Astrocyte (in vitro differentiated cells and primary cell): ENCODE data around the gene APOH. TPM values are rescaled to one million over a fixed set of nuclear protein-coding genes. Genes with fewer than 3 reads are reported as not detected.

Experiments
- DNase-seq: peaks from one replicate; pipeline ENCODE4 v3.0.0-alpha.2; 2010; ENCODE audit warnings: low read depth
- FAIRE-seq: peaks from 2 replicates; lab custom pipeline; 2011; peaks lifted over from hg19 to GRCh38; lab: Jason Lieb, UNC
- H2AFZ ChIP-seq: 2 replicates; pipeline ENCODE4 v1.6.0; 2012; ENCODE audit warnings: low read depth, low read length, inconsistent platforms
- H3K27ac ChIP-seq: 2 replicates; pipeline ENCODE4 v1.5.1; 2011; ENCODE audit warnings: low read depth, low read length, inconsistent platforms
- H3K27me3 ChIP-seq: 2 replicates; pipeline ENCODE4 v1.6.0; 2011; ENCODE audit warnings: low read length, inconsistent platforms; ENCODE audit not compliant: insufficient read depth
- H3K36me3 ChIP-seq: 2 replicates; pipeline ENCODE4 v1.5.1; 2011; ENCODE audit warnings: low read length, inconsistent platforms; ENCODE audit not compliant: insufficient read depth
- H3K4me1 ChIP-seq: 2 replicates; pipeline ENCODE4 v1.5.1; 2011; ENCODE audit warnings: low read length, inconsistent platforms; ENCODE audit not compliant: insufficient read depth
- H3K4me2 ChIP-seq: 2 replicates; pipeline ENCODE4 v1.6.0; 2012; ENCODE audit warnings: low read length, inconsistent platforms
- H3K4me3 ChIP-seq: 2 replicates; pipeline ENCODE4 v1.5.1; 2011; ENCODE audit warnings: low read depth, mild to moderate bottlenecking, low read length, inconsistent platforms; ENCODE audit not compliant: insufficient read depth
- H3K79me2 ChIP-seq: 2 replicates; pipeline ENCODE4 v1.6.0; 2012; ENCODE audit warnings: mild to moderate bottlenecking, low read length, inconsistent platforms; ENCODE audit not compliant: insufficient read depth
- H3K9ac ChIP-seq: 2 replicates; pipeline ENCODE4 v1.6.0; 2012; ENCODE audit warnings: mild to moderate bottlenecking, low read length, inconsistent platforms
- H3K9me3 ChIP-seq: 2 replicates; pipeline ENCODE4 v1.5.1; 2012; ENCODE audit warnings: low read depth, mild to moderate bottlenecking, low read length, inconsistent platforms; ENCODE audit not compliant: insufficient read depth
- H4K20me1 ChIP-seq: 2 replicates; pipeline ENCODE4 v1.6.0; 2012; ENCODE audit warnings: low read length, inconsistent platforms; ENCODE audit not compliant: insufficient read depth
- H3K27ac Mint-ChIP-seq: one replicate; pipeline ENCODE4 v1.8.0; 2021; ENCODE audit warnings: mild to moderate bottlenecking, mixed read lengths; ENCODE audit not compliant: unreplicated experiment
- H3K27me3 Mint-ChIP-seq: one replicate; pipeline ENCODE4 v1.8.0; 2021; ENCODE audit warnings: low read depth, mixed read lengths; ENCODE audit not compliant: unreplicated experiment
- H3K36me3 Mint-ChIP-seq: one replicate; pipeline ENCODE4 v1.8.0; 2021; ENCODE audit warnings: low read depth, mixed read lengths; ENCODE audit not compliant: unreplicated experiment
- H3K4me1 Mint-ChIP-seq: one replicate; pipeline ENCODE4 v1.8.0; 2021; ENCODE audit warnings: low read depth, mixed read lengths; ENCODE audit not compliant: unreplicated experiment
- H3K4me3 Mint-ChIP-seq: one replicate; pipeline ENCODE4 v1.8.0; 2021; ENCODE audit warnings: mild to moderate bottlenecking, moderate library complexity, mixed read lengths; ENCODE audit not compliant: unreplicated experiment
- H3K9me3 Mint-ChIP-seq: one replicate; pipeline ENCODE4 v1.8.0; 2021; ENCODE audit warnings: mild to moderate bottlenecking, mixed read lengths; ENCODE audit not compliant: unreplicated experiment
- EZH2 ChIP-seq: IDR thresholded peaks from 2 replicates; pipeline ENCODE4 v1.6.1; 2012; ENCODE audit warnings: mild to moderate bottlenecking, low read length, inconsistent platforms; ENCODE audit not compliant: insufficient read depth
- total RNA-seq: library from RNA; stranded (reverse); gene quantifications from 2 replicates; pipeline ENCODE4 v1.2.1, GENCODE V29; 2021
- TF ChIP-seq, protein P1 (sequence below): IDR thresholded peaks from 2 replicates; pipeline ENCODE4 v1.5.1; 2011; ENCODE audit warnings: low read depth, mild to moderate bottlenecking, inconsistent platforms, low read length, moderate library complexity; ENCODE audit not compliant: insufficient read depth

Gene APOH
- total RNA-seq, 1 donor from 2014 or later, result not detected

DNA sequence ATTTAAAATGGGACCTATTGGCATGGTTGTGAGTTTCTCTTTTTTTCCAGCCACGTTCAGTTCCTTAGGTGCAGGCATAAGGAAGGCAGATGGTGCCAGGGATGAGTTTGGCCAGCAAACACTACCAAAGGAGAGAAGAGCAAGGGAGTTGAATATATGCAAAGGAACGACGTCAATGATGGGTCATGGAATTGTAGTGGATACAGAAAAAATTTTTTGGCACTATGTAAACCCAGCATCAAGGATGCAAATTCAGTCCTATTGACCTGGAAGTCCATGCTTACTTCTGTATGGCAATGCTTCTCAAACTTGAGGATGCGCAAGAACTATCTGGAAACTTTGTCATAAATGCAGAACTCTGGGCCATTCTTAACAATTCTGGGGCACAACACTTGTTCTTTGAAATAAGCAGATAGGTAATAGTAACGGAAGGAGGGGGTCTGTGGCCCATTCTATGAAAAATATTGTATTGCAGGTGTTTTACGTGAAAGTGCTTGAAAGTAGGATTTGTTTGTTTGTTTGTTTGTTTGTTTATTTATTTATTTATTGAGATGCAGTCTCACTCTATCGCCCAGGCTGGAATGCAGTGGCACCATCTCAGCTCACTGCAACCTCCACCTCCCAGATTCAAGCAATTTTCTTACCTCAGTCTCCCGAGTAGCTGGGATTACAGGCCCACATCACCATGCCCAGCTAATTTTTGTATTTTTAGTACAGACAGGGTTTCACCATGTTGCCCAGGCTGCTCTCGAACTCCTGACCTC is 18.0 kb downstream of the APOH start:
- DNase-seq (no peak), FAIRE-seq (no peak)
- no peaks in the 10 kb centered on the region for H3K36me3 Mint-ChIP-seq
- Histone ChIP-seq H4K20me1 (no peaks in the 10 kb centered on the region), H3K79me2 (no peaks in the 10 kb centered on the region), H3K9ac (no peak overlapping the region), H3K27me3 (no peaks in the 10 kb centered on the region), H3K9me3 (no peaks in the 10 kb centered on the region), H3K4me3 (no peak overlapping the region), H3K27ac (no peak overlapping the region), H3K4me2 (no peak overlapping the region), H3K4me1 (no peaks in the 10 kb centered on the region), H3K36me3 (no peaks in the 10 kb centered on the region), H2AFZ (no peak overlapping the region)
- peaks cover 9% of the 10 kb centered on the region for H3K27me3 Mint-ChIP-seq
- TF ChIP-seq, protein P1, sequence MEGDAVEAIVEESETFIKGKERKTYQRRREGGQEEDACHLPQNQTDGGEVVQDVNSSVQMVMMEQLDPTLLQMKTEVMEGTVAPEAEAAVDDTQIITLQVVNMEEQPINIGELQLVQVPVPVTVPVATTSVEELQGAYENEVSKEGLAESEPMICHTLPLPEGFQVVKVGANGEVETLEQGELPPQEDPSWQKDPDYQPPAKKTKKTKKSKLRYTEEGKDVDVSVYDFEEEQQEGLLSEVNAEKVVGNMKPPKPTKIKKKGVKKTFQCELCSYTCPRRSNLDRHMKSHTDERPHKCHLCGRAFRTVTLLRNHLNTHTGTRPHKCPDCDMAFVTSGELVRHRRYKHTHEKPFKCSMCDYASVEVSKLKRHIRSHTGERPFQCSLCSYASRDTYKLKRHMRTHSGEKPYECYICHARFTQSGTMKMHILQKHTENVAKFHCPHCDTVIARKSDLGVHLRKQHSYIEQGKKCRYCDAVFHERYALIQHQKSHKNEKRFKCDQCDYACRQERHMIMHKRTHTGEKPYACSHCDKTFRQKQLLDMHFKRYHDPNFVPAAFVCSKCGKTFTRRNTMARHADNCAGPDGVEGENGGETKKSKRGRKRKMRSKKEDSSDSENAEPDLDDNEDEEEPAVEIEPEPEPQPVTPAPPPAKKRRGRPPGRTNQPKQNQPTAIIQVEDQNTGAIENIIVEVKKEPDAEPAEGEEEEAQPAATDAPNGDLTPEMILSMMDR, result no peak
- TF ChIP-seq EZH2, result no peak
- no peak overlapping the region for H3K27ac Mint-ChIP-seq
- H3K4me1 Mint-ChIP-seq, result no peaks in the 10 kb centered on the region
- no peak overlapping the region for H3K4me3 Mint-ChIP-seq
- peaks cover 4% of the 10 kb centered on the region for H3K9me3 Mint-ChIP-seq

DNA sequence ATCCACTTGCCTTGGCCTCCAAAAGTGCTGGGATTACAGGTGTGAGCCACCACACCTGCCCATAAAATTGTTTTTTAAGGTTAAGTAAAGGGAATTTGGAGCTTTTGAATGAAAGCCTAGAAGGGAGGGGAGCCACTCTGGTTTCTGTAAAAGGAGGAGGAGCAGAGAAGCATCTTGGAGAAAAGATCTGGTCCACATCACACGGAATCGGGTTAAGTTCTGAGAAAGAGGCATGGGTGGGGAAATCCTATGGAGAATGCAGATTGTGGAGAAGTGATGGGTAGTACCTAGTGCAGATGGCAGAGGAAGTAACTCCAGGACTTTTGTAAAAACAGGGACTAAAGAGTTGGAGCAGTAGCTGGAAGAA is 19.0 kb downstream of the APOH start:
- no peaks in the 10 kb centered on the region for H3K36me3 ChIP-seq
- Mint-ChIP-seq H3K36me3 (no peaks in the 10 kb centered on the region), H3K9me3 (peaks cover 4% of the 10 kb centered on the region), H3K27ac (no peak overlapping the region), H3K27me3 (peaks cover 2% of the 10 kb centered on the region), H3K4me3 (no peak overlapping the region), H3K4me1 (no peaks in the 10 kb centered on the region)
- no peak overlapping the region for H3K27ac ChIP-seq
- H3K4me2 ChIP-seq, result no peak overlapping the region
- no peaks in the 10 kb centered on the region for H3K9me3 ChIP-seq
- no peaks in the 10 kb centered on the region for H3K27me3 ChIP-seq
- no peaks in the 10 kb centered on the region for H3K4me1 ChIP-seq
- no peaks in the 10 kb centered on the region for H3K79me2 ChIP-seq
- FAIRE-seq (no peak), DNase-seq (no peak)
- no peak overlapping the region for H3K9ac ChIP-seq
- TF ChIP-seq EZH2, result no peak
- TF ChIP-seq, protein P1, result no peak
- no peak overlapping the region for H3K4me3 ChIP-seq
- H2AFZ ChIP-seq, result no peak overlapping the region
- H4K20me1 ChIP-seq, result no peaks in the 10 kb centered on the region

DNA sequence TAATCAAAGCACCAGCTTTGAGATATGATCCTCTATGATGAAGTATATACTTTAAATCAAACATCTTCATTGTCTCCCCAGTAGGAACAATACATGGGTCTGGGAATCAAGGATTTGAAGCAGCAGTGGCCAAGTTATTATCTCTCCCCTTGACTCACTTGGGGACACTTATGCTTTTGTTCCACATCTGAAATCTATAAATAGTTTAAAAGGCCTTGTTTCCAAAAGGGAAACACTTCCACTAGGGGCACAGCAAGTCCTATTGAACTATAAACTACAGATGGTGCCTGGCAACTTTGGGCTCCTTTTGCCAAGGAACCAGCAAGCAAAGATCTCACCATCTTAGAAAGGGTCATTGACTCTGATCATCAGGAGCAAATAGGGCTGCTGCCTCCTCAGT is 21.3 kb downstream of the APOH start:
- FAIRE-seq, result no peak
- Histone ChIP-seq H2AFZ (no peak overlapping the region), H3K4me2 (no peak overlapping the region), H3K4me3 (no peak overlapping the region), H3K9me3 (no peaks in the 10 kb centered on the region), H3K27me3 (no peaks in the 10 kb centered on the region), H3K9ac (no peak overlapping the region), H3K27ac (no peak overlapping the region), H3K36me3 (no peaks in the 10 kb centered on the region), H4K20me1 (no peaks in the 10 kb centered on the region), H3K79me2 (no peaks in the 10 kb centered on the region), H3K4me1 (no peaks in the 10 kb centered on the region)
- no peak for TF ChIP-seq EZH2
- TF ChIP-seq, protein P1, result no peak
- Mint-ChIP-seq H3K4me3 (no peak overlapping the region), H3K27ac (no peak overlapping the region), H3K27me3 (peaks cover 6% of the 10 kb centered on the region), H3K36me3 (no peaks in the 10 kb centered on the region), H3K4me1 (no peaks in the 10 kb centered on the region), H3K9me3 (peaks cover 4% of the 10 kb centered on the region)
- no peak for DNase-seq
